ENCODE measurements around the gene EYS. TPM values are rescaled to one million over a fixed set of nuclear protein-coding genes. Genes with fewer than 3 reads are reported as not detected.

EYS gene
- total RNA-seq, 2 experiments from 2014 or later, result not detected

DNA sequence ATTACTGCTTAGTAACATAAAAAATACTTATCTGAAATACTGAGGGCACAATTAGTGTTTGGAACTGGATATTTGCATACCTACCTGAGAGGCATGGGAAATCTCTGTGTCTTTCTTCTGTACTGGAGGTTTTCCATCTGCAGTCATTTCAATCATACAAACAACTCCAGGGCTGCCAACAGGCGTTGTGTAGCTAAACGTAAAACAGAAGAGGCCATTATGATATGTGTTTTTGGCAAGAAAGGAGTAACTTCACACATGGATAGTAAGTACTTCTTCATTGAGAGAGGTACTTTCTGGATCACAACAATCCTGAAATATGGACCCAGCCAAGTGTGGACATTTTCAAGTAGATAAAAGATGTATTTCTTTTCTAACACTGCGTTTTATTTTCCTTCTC lies 1708.0 kb downstream of the EYS start:
- ChIA-PET CTCF (no interaction called here), POLR2A (no interaction called here)
- intact Hi-C loops (cut with DNase I, micrococcal nuclease), result no loop called here
- H3K36me3 Mint-ChIP-seq (ENCODE audit: low read depth), result no peaks in the 10 kb centered on the region
- Histone ChIP-seq H3K36me3 (ENCODE audit: insufficient read depth, low read length) (no peaks in the 10 kb centered on the region), H3K27me3 (ENCODE audit: control insufficient read depth in 1 of 2, insufficient read depth in 2 of 2, low read length in 2 of 2) (no peaks in the 10 kb centered on the region), H3K4me1 (ENCODE audit: insufficient read depth, low read length) (no peaks in the 10 kb centered on the region), H3K27ac (ENCODE audit: low read depth in 1 of 2, low read length in 2 of 2) (no peak overlapping the region), H3K4me3 (ENCODE audit: low read length) (no peak overlapping the region), H3K9me3 (ENCODE audit: control insufficient read depth in 1 of 2, insufficient read depth in 1 of 2, low read length in 2 of 2) (peaks cover 0 to 6% of the 10 kb centered on the region in 2 experiments)
- no peaks in the 10 kb centered on the region for H3K27me3 Mint-ChIP-seq
- H3K4me3 Mint-ChIP-seq, result no peak overlapping the region
- ATAC-seq (ENCODE audit: poor library complexity) (no peak), DNase-seq (no peak)
- no peaks in the 10 kb centered on the region for H3K4me1 Mint-ChIP-seq (ENCODE audit: low read depth)
- no peak overlapping the region for H3K27ac Mint-ChIP-seq
- TF ChIP-seq, protein P1, sequence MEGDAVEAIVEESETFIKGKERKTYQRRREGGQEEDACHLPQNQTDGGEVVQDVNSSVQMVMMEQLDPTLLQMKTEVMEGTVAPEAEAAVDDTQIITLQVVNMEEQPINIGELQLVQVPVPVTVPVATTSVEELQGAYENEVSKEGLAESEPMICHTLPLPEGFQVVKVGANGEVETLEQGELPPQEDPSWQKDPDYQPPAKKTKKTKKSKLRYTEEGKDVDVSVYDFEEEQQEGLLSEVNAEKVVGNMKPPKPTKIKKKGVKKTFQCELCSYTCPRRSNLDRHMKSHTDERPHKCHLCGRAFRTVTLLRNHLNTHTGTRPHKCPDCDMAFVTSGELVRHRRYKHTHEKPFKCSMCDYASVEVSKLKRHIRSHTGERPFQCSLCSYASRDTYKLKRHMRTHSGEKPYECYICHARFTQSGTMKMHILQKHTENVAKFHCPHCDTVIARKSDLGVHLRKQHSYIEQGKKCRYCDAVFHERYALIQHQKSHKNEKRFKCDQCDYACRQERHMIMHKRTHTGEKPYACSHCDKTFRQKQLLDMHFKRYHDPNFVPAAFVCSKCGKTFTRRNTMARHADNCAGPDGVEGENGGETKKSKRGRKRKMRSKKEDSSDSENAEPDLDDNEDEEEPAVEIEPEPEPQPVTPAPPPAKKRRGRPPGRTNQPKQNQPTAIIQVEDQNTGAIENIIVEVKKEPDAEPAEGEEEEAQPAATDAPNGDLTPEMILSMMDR (IDR thresholded peaks at IDR 0.05), result no peak
- peaks cover 9% of the 10 kb centered on the region for H3K9me3 Mint-ChIP-seq

GRCh38 chr6:63997734-63998133 lies 1709.3 kb downstream of the EYS start:
- H3K4me3 Mint-ChIP-seq, result no peak overlapping the region
- H3K27me3 Mint-ChIP-seq, result no peaks in the 10 kb centered on the region
- H3K4me1 Mint-ChIP-seq (ENCODE audit: low read depth), result no peaks in the 10 kb centered on the region
- Histone ChIP-seq H3K4me1 (ENCODE audit: insufficient read depth, low read length) (no peaks in the 10 kb centered on the region), H3K36me3 (ENCODE audit: insufficient read depth, low read length) (no peaks in the 10 kb centered on the region), H3K27ac (ENCODE audit: low read depth in 1 of 2, low read length in 2 of 2) (no peak overlapping the region), H3K9me3 (ENCODE audit: control insufficient read depth in 1 of 2, insufficient read depth in 1 of 2, low read length in 2 of 2) (peaks cover 0 to 6% of the 10 kb centered on the region in 2 experiments), H3K4me3 (ENCODE audit: low read length) (no peak overlapping the region), H3K27me3 (ENCODE audit: control insufficient read depth in 1 of 2, insufficient read depth in 2 of 2, low read length in 2 of 2) (no peaks in the 10 kb centered on the region)
- CTCF ChIA-PET, result no interaction called here
- DNase-seq (no peak), ATAC-seq (ENCODE audit: poor library complexity) (no peak)
- peaks cover 4% of the 10 kb centered on the region for H3K9me3 Mint-ChIP-seq
- POLR2A ChIA-PET, result no interaction called here
- TF ChIP-seq, protein P1 (IDR thresholded peaks at IDR 0.05), result no peak
- no peak overlapping the region for H3K27ac Mint-ChIP-seq
- intact Hi-C loops (cut with DNase I, micrococcal nuclease), result no loop called here
- no peaks in the 10 kb centered on the region for H3K36me3 Mint-ChIP-seq (ENCODE audit: low read depth)

GRCh38 chr6:63997221-63997620 lies 1709.8 kb downstream of the EYS start:
- Mint-ChIP-seq H3K27me3 (no peaks in the 10 kb centered on the region), H3K36me3 (ENCODE audit: low read depth) (no peaks in the 10 kb centered on the region), H3K9me3 (peaks cover 4% of the 10 kb centered on the region), H3K27ac (no peak overlapping the region), H3K4me3 (no peak overlapping the region), H3K4me1 (ENCODE audit: low read depth) (no peaks in the 10 kb centered on the region)
- ChIA-PET POLR2A (no interaction called here), CTCF (no interaction called here)
- no peaks in the 10 kb centered on the region for H3K36me3 ChIP-seq (ENCODE audit: insufficient read depth, low read length)
- H3K27ac ChIP-seq (ENCODE audit: low read depth in 1 of 2, low read length in 2 of 2), result no peak overlapping the region
- DNase-seq (no peak), ATAC-seq (ENCODE audit: poor library complexity) (no peak)
- H3K9me3 ChIP-seq (ENCODE audit: control insufficient read depth in 1 of 2, insufficient read depth in 1 of 2, low read length in 2 of 2), result peaks cover 0 to 3% of the 10 kb centered on the region in 2 experiments
- no peaks in the 10 kb centered on the region for H3K4me1 ChIP-seq (ENCODE audit: insufficient read depth, low read length)
- TF ChIP-seq, protein P1 (IDR thresholded peaks at IDR 0.05), result no peak
- no peaks in the 10 kb centered on the region for H3K27me3 ChIP-seq (ENCODE audit: control insufficient read depth in 1 of 2, insufficient read depth in 2 of 2, low read length in 2 of 2)
- no peak overlapping the region for H3K4me3 ChIP-seq (ENCODE audit: low read length)
- intact Hi-C loops (cut with DNase I, micrococcal nuclease), result no loop called here
